ENCODE data around the gene TSPAN3. TPM values are rescaled to one million over a fixed set of nuclear protein-coding genes. Genes with fewer than 3 reads are reported as not detected.

The TSPAN3 gene
- total and polyA plus RNA-seq, 2 donors, result 160 to 192 TPM

DNA sequence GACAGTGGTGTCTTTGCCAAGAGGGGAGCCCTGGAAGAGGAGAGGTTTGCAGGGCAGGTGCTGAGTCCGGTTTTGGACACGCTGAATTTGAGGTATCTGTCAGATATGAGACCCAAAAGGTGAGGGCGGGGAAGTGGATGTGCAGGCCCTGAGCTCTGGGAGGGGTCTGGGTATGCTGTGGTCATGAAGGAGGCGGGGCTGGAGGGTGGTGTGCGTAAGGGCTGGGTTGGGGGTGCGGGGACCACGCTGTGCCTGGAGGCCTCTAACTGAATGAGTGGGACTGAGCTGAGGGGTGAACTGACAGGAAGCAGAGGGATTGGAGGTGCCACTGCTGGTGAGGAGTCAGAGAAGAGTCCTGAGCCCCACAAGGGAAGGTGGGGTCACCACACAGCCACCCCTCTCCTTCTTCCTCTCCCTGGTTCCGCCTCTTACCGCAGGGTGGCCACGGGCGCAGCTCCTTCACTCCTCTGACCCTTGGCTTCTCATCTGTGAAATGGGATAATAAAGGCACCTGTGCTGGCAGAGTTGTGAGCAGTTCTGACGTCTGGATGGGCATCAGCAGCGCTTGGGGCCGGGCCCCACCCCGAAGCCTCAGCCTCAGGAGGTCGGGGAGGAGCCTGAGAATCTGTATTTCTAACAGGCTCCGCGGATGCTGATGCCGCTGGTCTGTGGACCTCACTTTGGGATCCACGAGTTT is 47.2 kb downstream of the TSPAN3 start:
- H3K27ac ChIP-seq (ENCODE audit: low read depth), result no peak overlapping the region
- no peaks in the 10 kb centered on the region for H3K36me3 ChIP-seq (ENCODE audit: insufficient read depth)
- no peak for DNase-seq (ENCODE audit: extremely low spot score)
- no peaks in the 10 kb centered on the region for H3K4me1 ChIP-seq (ENCODE audit: insufficient read depth)
- H3K4me3 ChIP-seq (ENCODE audit: low read depth, low read length), result no peak overlapping the region
- WGBS, result 57% methylated on average over 20 of the region's 20 CpGs

DNA sequence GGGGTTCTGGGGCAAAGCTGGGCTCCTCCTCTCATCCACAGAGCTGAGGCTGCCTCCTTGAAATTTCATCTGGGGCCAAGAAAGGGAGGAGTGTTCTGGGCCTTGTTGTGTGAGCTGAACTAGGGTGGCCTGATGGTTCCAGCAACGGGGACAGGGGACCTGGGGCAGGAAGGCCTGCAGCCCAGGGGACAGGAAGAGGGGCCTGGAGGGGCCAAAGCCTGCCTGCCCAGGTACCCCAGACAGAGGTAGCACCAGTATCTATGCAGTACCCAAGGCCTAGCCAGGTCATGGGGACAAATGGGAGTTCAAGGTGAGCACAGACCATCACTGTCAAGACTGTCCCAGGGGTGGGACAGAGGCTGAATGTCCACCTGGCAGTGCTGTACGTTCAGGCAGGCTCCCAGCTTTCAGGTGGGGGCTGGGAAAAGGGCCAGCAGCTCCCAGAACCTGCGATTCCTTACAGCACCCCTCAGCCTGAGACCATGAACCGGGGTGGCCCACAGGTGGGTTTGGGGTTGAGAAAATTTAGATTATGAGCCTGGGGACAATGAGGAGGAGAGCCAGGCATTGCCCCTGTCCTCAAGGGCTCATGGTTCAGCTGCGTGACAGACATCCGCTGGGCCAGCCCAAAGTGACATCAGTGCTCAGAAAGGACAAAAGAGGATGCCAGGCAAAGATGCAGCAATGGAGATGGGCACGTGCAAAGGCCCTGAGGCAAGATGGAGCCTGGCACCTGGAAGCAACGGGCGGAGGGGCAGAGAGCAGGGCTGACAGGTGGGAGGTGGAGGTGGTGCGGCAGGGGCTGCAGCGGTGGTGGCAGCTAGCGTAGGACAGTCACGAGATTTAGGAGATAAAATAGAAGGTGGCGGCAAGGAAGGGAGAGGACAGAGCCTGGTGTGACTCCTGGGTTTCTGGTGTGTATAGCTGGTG is 48.0 kb downstream of the TSPAN3 start:
- Histone ChIP-seq H3K27ac (ENCODE audit: low read depth) (no peak overlapping the region), H3K36me3 (ENCODE audit: insufficient read depth) (no peaks in the 10 kb centered on the region), H3K4me3 (ENCODE audit: low read depth, low read length) (no peak overlapping the region), H3K4me1 (ENCODE audit: insufficient read depth) (no peaks in the 10 kb centered on the region)
- WGBS, result 90% methylated on average over 14 of the region's 14 CpGs
- no peak for DNase-seq (ENCODE audit: extremely low spot score)

DNA sequence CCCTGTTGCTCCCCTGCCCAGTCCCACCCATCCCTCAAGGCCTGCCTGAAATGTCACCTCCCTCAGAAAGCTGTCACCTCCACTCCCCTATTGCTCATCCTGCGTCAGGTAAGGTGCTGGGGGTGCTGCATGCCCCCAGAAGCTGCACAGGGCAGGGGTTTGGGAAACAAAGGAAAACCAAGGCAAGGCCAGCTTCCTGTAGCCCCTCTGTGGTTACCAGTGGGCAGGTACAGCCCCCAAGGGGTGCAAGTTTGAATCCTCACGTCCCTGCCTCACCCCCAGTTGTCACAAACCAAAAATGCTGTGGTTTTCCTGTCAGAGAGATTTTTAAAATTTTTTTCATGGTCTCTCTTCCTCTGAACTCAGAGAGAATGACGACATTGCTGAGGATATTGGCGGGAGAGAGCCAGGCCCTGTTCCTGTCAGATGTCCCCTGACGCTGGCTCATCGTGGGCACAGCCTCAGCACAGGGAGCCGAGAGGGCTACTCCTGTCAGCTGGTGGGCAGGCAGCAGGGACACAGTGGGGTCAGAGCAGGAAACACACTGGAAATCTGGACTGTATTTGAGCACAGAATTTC is 49.0 kb downstream of the TSPAN3 start:
- DNase-seq (ENCODE audit: extremely low spot score), result no peak
- H3K27ac ChIP-seq (ENCODE audit: low read depth), result no peak overlapping the region
- H3K36me3 ChIP-seq (ENCODE audit: insufficient read depth), result no peaks in the 10 kb centered on the region
- no peak overlapping the region for H3K4me3 ChIP-seq (ENCODE audit: low read depth, low read length)
- H3K4me1 ChIP-seq (ENCODE audit: insufficient read depth), result no peaks in the 10 kb centered on the region
- 79% methylated on average over 7 of the region's 7 CpGs for WGBS

- Histone ChIP-seq H3K27ac (ENCODE audit: low read depth) (no peak overlapping the region), H3K4me3 (ENCODE audit: low read depth, low read length) (no peak overlapping the region), H3K4me1 (ENCODE audit: insufficient read depth) (no peaks in the 10 kb centered on the region), H3K36me3 (ENCODE audit: insufficient read depth) (no peaks in the 10 kb centered on the region)
- DNase-seq (ENCODE audit: extremely low spot score), result no peak
- WGBS, result 93% methylated on average over 9 of the region's 9 CpGs
Measured at GRCh38 chr15:77021088-77021481, 49.8 kb downstream of the TSPAN3 start.

- 86% methylated on average over 6 of the region's 6 CpGs for WGBS
- no peak overlapping the region for H3K4me3 ChIP-seq (ENCODE audit: low read depth, low read length)
- no peak for DNase-seq (ENCODE audit: extremely low spot score)
- no peaks in the 10 kb centered on the region for H3K4me1 ChIP-seq (ENCODE audit: insufficient read depth)
- H3K36me3 ChIP-seq (ENCODE audit: insufficient read depth), result no peaks in the 10 kb centered on the region
- no peak overlapping the region for H3K27ac ChIP-seq (ENCODE audit: low read depth)
Measured at GRCh38 chr15:77020348-77021087, 50.4 kb downstream of the TSPAN3 start.

DNA sequence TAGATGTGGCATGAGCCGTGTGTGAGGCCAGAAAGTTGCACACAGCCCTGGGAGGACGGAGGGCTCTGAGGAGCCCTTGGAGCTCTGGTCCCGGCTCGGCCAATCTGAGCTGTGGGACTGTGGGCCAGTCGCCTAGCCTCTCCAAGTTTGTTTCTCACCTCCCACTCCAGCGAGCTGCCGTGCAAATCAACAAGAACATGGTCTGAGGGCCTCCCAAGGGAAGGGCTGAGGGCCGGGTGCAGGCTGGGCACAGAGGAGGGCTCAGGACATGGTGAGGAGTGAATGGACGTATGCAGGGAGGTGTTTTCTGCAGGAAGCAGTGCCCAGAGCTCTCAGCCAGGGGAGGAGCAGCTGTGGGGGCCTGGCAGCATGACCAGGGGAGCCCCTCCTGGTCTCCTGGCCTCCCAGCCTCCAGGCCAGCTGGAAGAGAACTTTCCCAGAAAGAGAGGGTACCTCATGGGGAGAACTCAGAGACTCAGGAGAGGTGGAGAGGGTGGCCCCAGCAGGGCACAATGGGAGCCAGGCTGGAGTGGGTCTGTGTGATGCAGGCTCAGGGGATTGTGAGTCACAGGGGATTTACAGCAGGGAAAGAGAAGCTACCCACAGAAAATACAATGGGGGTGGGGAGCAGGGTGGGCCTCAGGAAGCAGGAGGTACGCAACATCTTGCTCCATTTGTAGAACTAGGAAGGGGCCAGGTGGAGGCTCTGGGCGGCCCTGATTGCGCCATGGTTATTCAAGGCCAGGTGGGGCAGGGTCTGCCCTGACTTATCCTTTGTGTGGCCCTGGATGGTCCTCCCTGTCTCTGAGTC is 51.2 kb downstream of the TSPAN3 start:
- H3K4me3 ChIP-seq (ENCODE audit: low read depth, low read length), result no peak overlapping the region
- no peak overlapping the region for H3K27ac ChIP-seq (ENCODE audit: low read depth)
- no peaks in the 10 kb centered on the region for H3K36me3 ChIP-seq (ENCODE audit: insufficient read depth)
- 81% methylated on average over 12 of the region's 12 CpGs for WGBS
- DNase-seq (ENCODE audit: extremely low spot score), result no peak
- no peaks in the 10 kb centered on the region for H3K4me1 ChIP-seq (ENCODE audit: insufficient read depth)

- H3K4me3 ChIP-seq (ENCODE audit: low read depth, low read length), result no peak overlapping the region
- H3K36me3 ChIP-seq (ENCODE audit: insufficient read depth), result no peaks in the 10 kb centered on the region
- no peak overlapping the region for H3K27ac ChIP-seq (ENCODE audit: low read depth)
- WGBS, result 89% methylated on average over 11 of the region's 11 CpGs
- DNase-seq (ENCODE audit: extremely low spot score), result no peak
- H3K4me1 ChIP-seq (ENCODE audit: insufficient read depth), result no peaks in the 10 kb centered on the region
Measured at GRCh38 chr15:77018796-77019505, 52.0 kb downstream of the TSPAN3 start.

DNA sequence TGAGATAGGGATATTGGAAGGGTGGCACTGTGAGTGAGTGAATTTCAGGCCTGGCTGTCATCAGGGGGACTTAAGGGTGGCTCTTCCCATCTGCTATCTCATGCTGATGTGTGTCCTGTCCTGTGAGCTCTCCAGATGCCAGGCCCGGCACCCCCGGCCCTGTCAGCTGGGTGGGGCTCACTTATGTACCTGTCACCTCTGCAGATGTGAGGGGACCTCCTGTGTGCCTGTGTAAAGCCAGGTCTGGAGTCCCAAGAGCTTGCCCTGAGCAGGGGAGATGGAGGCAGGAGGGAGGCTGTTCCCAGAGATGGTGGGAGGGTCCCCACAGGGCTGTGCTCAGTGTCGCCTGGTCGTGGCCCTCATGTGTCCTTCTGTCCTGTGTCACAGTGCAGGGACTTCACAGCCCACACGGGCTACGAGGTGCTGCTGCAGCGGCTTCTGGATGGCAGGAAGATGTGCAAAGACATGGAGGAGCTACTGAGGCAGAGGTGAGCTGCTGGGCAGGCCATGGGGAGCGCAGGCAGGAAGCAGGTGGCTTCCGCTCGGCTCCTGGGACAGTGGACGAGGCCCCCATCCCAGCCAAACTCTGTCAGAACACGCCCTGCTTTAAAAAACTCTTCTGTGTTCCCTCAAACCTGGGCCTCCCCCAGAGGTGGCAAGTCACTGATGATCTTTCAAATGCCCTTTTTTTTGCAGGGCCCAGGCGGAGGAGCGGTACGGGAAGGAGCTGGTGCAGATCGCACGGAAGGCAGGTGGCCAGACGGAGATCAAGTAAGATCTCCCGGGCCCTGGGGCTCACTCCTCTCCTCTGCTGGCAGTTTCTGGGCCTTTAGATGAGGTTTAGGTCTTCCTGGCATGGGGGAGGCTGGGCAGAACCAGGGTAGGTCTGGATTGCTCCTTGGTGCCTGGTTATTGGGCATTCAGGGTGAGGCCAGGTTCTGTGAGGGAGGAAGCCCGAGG is 52.9 kb downstream of the TSPAN3 start:
- WGBS, result 91% methylated on average over 20 of the region's 20 CpGs
- no peaks in the 10 kb centered on the region for H3K4me1 ChIP-seq (ENCODE audit: insufficient read depth)
- DNase-seq (ENCODE audit: extremely low spot score), result no peak
- no peaks in the 10 kb centered on the region for H3K36me3 ChIP-seq (ENCODE audit: insufficient read depth)
- no peak overlapping the region for H3K27ac ChIP-seq (ENCODE audit: low read depth)
- no peak overlapping the region for H3K4me3 ChIP-seq (ENCODE audit: low read depth, low read length)

GRCh38 chr15:77017091-77017660 is 53.7 kb downstream of the TSPAN3 start:
- no peaks in the 10 kb centered on the region for H3K36me3 ChIP-seq (ENCODE audit: insufficient read depth)
- DNase-seq (ENCODE audit: extremely low spot score), result no peak
- no peak overlapping the region for H3K27ac ChIP-seq (ENCODE audit: low read depth)
- 95% methylated on average over 7 of the region's 7 CpGs for WGBS
- H3K4me3 ChIP-seq (ENCODE audit: low read depth, low read length), result no peak overlapping the region
- no peaks in the 10 kb centered on the region for H3K4me1 ChIP-seq (ENCODE audit: insufficient read depth)

DNA sequence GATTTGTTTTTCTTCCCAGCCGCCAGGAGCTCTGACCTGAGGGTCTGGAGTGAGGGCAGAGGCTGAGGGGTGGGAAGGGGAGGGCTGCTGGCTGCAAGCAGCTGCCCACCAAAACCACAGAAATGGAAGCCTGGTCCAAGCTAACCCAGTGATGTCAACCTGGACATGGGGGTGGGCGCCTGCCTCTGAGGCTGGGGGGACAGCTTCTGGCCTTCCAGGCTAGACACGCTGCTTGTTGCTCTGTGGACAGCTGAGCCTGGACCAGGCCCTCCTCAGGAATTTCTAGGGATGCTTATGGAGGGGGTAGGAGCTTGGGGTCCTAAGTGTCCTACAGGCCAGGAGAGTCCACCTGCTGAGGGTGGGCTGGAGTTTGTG is 54.6 kb downstream of the TSPAN3 start:
- no peaks in the 10 kb centered on the region for H3K4me1 ChIP-seq (ENCODE audit: insufficient read depth)
- H3K36me3 ChIP-seq (ENCODE audit: insufficient read depth), result no peaks in the 10 kb centered on the region
- DNase-seq (ENCODE audit: extremely low spot score), result no peak
- WGBS, result 94% methylated on average over 3 of the region's 3 CpGs
- H3K27ac ChIP-seq (ENCODE audit: low read depth), result no peak overlapping the region
- H3K4me3 ChIP-seq (ENCODE audit: low read depth, low read length), result no peak overlapping the region

DNA sequence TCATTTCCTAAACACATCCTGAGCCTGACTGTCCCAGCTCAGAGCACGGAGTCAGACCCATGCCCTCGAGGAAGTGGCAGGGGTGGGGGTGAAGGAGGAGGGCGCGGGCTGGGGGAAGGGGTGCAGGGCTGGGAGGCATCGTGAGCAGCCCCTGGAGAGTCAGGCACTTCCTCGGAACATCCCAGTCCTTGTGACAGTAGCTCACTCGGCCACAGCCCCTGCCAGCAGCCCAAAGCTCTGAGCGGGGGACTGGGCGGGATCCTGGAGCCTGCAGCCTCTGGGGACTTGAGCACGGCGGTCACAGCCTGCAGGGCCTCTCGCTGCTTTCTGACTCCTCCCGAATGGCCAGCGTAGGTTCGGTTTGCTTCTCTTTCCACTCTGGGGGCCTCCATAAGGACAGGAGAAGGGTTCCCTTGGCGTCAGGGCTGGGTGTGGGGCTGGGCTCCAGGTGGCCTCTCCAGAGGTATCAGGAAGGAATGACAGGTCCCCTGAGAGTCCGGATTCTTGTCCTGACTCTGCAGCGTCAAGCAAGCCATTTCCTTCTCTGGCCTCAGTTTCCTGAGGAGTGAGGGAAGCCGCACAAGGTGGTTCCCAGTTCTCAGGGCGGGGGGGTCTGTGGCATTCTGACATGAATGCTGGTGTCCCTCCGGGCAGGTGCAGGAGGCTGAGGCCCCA is 55.1 kb downstream of the TSPAN3 start:
- H3K4me3 ChIP-seq (ENCODE audit: low read depth, low read length), result no peak overlapping the region
- no peak for DNase-seq (ENCODE audit: extremely low spot score)
- no peaks in the 10 kb centered on the region for H3K4me1 ChIP-seq (ENCODE audit: insufficient read depth)
- WGBS, result 57% methylated on average over 21 of the region's 21 CpGs
- no peak overlapping the region for H3K27ac ChIP-seq (ENCODE audit: low read depth)
- no peaks in the 10 kb centered on the region for H3K36me3 ChIP-seq (ENCODE audit: insufficient read depth)

Measured in urinary bladder (tissue), 4 donors.